GM21360 (cell line): ENCODE data around the gene TAF10.

Experiments used
- ATAC-seq: cut with Tn5 transposase; IDR thresholded peaks from one replicate; pipeline ENCODE4 v1.9.1; 2021; ENCODE audit warnings: mild to moderate bottlenecking, moderate library complexity; ENCODE audit not compliant: unreplicated experiment

The TAF10 gene

GRCh38 chr11:6640985-6641701 is 29.1 kb upstream of the TAF10 start:
- ATAC-seq: no peak

GRCh38 chr11:6640036-6640984 is 28.3 kb upstream of the TAF10 start:
- no peak for ATAC-seq

- ATAC-seq: no peak
Observed at GRCh38 chr11:6638429-6638828, 26.4 kb upstream of the TAF10 start.

GRCh38 chr11:6637871-6638270 is 25.9 kb upstream of the TAF10 start:
- ATAC-seq: no peak

GRCh38 chr11:6636480-6636879 is 24.5 kb upstream of the TAF10 start:
- ATAC-seq: no peak

- ATAC-seq: no peak
Observed at GRCh38 chr11:6635082-6635932, 23.3 kb upstream of the TAF10 start.

- no peak for ATAC-seq
Observed at GRCh38 chr11:6634534-6634933, 22.5 kb upstream of the TAF10 start.

- no peak for ATAC-seq
Observed at GRCh38 chr11:6633422-6634408, 21.7 kb upstream of the TAF10 start.

- ATAC-seq: no peak
Observed at GRCh38 chr11:6632116-6633073, 20.4 kb upstream of the TAF10 start.

GRCh38 chr11:6631361-6631890 is 19.4 kb upstream of the TAF10 start:
- ATAC-seq: no peak

- ATAC-seq: no peak
Observed at GRCh38 chr11:6630632-6631291, 18.7 kb upstream of the TAF10 start.

GRCh38 chr11:6629892-6630631 is 18.0 kb upstream of the TAF10 start:
- ATAC-seq: no peak

GRCh38 chr11:6629573-6629891 is 17.5 kb upstream of the TAF10 start:
- no peak for ATAC-seq

- no peak for ATAC-seq
Observed at GRCh38 chr11:6628526-6628925, 16.5 kb upstream of the TAF10 start.

GRCh38 chr11:6627762-6628241 is 15.8 kb upstream of the TAF10 start:
- peak; percentile 51 for ATAC-seq

GRCh38 chr11:6626971-6627761 is 15.2 kb upstream of the TAF10 start:
- no peak for ATAC-seq
